ENCODE measurements around the gene SIRT2.

DNA sequence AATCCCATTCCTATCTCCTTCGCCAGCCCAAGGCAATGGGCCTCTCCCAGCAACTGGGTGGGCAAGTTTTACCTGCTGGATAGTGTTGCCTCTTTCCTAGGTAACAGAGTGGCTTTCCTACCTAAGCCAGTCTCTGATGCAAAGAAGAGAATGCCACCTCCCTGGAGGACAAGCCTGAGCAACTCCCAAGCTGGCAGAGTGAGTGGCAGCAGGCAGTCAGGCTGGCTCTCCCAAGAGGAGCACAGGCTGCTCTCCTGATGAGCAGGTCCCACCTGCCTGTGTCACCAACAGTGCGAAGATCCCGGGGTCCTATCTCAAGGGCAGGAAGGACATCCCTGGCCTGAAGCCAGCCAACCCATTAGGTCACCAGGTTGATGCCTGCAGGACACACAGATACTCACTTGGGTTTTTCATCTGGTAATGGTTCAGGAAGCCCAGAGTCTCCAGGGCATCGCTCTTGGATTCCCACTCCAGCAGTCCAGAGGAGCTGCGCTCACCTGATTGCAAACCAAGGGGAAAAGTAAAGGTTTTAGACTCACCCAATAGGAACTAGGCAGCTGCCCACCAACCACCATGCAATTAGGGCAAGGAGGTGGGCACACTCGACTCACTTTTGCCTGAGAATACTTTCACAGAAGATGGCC is 62.3 kb downstream of the SIRT2 start:
- TF ChIP-seq POLR2A (IDR thresholded peaks at IDR 0.05) (no peak), CTCF (IDR thresholded peaks at IDR 0.05 in 4 of 5, conservative IDR thresholded peaks at IDR 0.05 in 1 of 5) (no peak)
